ENCODE results near the gene C12orf42. TPM values are rescaled to one million over a fixed set of nuclear protein-coding genes. Genes with fewer than 3 reads are reported as not detected.

C12orf42 gene
- total RNA-seq, 1 donor from 2014 or later: not detected

- Mint-ChIP-seq H3K36me3 (ENCODE audit: unreplicated experiment) (no peaks in the 10 kb centered on the region), H3K4me3 (ENCODE audit: unreplicated experiment) (no peak overlapping the region), H3K9me3 (ENCODE audit: unreplicated experiment) (no peaks in the 10 kb centered on the region), H3K27ac (ENCODE audit: unreplicated experiment) (no peak overlapping the region), H3K27me3 (ENCODE audit: unreplicated experiment) (peaks cover 2% of the 10 kb centered on the region), H3K4me1 (ENCODE audit: low read depth, unreplicated experiment) (no peaks in the 10 kb centered on the region)
- DNase-seq: no peak
- TF ChIP-seq, protein P1, sequence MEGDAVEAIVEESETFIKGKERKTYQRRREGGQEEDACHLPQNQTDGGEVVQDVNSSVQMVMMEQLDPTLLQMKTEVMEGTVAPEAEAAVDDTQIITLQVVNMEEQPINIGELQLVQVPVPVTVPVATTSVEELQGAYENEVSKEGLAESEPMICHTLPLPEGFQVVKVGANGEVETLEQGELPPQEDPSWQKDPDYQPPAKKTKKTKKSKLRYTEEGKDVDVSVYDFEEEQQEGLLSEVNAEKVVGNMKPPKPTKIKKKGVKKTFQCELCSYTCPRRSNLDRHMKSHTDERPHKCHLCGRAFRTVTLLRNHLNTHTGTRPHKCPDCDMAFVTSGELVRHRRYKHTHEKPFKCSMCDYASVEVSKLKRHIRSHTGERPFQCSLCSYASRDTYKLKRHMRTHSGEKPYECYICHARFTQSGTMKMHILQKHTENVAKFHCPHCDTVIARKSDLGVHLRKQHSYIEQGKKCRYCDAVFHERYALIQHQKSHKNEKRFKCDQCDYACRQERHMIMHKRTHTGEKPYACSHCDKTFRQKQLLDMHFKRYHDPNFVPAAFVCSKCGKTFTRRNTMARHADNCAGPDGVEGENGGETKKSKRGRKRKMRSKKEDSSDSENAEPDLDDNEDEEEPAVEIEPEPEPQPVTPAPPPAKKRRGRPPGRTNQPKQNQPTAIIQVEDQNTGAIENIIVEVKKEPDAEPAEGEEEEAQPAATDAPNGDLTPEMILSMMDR (IDR thresholded peaks at IDR 0.05; ENCODE audit: partially characterized antibody, unreplicated experiment): no peak
Measured at GRCh38 chr12:103312742-103313354, 182.9 kb downstream of the C12orf42 start.

DNA sequence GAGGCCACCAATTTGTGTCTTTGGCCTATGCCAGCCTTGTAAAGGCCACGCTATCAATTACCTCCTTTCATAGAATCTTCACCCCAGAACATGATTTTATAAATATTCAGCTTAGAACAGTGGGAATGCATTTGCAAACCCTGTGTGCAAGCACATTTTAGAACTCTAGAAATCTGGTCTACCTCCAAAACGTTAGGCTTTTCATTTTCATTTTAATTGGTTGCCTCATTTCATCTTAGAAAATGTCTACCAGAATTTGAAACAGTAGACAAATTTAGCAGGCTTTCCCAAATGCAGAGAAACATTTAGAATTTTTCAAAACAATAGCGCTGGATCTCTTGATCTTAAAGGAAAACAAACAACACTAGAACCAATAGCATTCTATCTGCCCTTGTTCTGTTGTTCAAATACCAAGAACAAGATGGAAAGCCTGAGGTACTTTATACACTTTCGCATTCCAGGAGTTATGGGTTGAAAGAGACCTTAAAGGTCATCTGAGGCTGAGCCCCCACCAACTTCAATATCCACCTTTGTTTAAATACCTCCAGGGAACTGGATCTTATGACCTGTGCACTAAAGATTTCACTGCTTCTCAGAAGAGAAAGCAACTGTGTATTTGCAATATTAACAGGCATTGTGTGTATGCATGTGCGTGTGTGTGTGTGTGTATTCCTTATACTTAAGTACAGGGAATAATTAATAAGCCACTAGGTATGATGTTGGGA, 185.1 kb downstream of the C12orf42 start:
- no peaks in the 10 kb centered on the region for H3K4me1 Mint-ChIP-seq (ENCODE audit: low read depth, unreplicated experiment)
- H3K27ac Mint-ChIP-seq (ENCODE audit: unreplicated experiment): no peak overlapping the region
- no peaks in the 10 kb centered on the region for H3K9me3 Mint-ChIP-seq (ENCODE audit: unreplicated experiment)
- TF ChIP-seq, protein P1 (IDR thresholded peaks at IDR 0.05; ENCODE audit: partially characterized antibody, unreplicated experiment): no peak
- H3K27me3 Mint-ChIP-seq (ENCODE audit: unreplicated experiment): no peaks in the 10 kb centered on the region
- H3K4me3 Mint-ChIP-seq (ENCODE audit: unreplicated experiment): no peak overlapping the region
- DNase-seq: no peak
- H3K36me3 Mint-ChIP-seq (ENCODE audit: unreplicated experiment): no peaks in the 10 kb centered on the region

DNA sequence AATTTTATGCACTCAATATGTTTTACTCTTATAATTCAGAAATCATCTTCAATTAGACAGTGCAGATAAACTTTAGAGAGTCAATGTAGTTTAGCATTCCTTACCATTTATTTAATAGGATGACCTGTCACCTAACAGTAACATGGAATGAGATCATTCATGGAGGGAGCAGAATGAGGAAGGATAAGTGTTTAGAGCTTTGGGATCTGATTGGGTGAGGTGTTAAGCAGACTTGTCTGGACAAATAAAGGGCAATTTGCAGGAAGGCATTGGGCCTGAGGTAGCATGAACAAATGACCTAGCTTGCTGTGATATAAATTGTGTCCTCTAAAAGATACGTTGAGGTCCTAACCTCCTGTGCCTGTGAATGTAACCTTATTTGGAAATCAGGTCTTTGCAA, 187.4 kb downstream of the C12orf42 start:
- H3K4me3 Mint-ChIP-seq (ENCODE audit: unreplicated experiment): no peak overlapping the region
- H3K9me3 Mint-ChIP-seq (ENCODE audit: unreplicated experiment): no peaks in the 10 kb centered on the region
- DNase-seq: no peak
- no peak overlapping the region for H3K27ac Mint-ChIP-seq (ENCODE audit: unreplicated experiment)
- TF ChIP-seq, protein P1 (IDR thresholded peaks at IDR 0.05; ENCODE audit: partially characterized antibody, unreplicated experiment): no peak
- no peaks in the 10 kb centered on the region for H3K27me3 Mint-ChIP-seq (ENCODE audit: unreplicated experiment)
- no peaks in the 10 kb centered on the region for H3K36me3 Mint-ChIP-seq (ENCODE audit: unreplicated experiment)
- no peaks in the 10 kb centered on the region for H3K4me1 Mint-ChIP-seq (ENCODE audit: low read depth, unreplicated experiment)

GRCh38 chr12:103303484-103303883, 192.3 kb downstream of the C12orf42 start:
- H3K9me3 Mint-ChIP-seq (ENCODE audit: unreplicated experiment): peaks cover 2% of the 10 kb centered on the region
- no peak for DNase-seq
- H3K4me3 Mint-ChIP-seq (ENCODE audit: unreplicated experiment): no peak overlapping the region
- peaks cover 6% of the 10 kb centered on the region for H3K4me1 Mint-ChIP-seq (ENCODE audit: low read depth, unreplicated experiment)
- H3K36me3 Mint-ChIP-seq (ENCODE audit: unreplicated experiment): no peaks in the 10 kb centered on the region
- H3K27me3 Mint-ChIP-seq (ENCODE audit: unreplicated experiment): no peaks in the 10 kb centered on the region
- no peak overlapping the region for H3K27ac Mint-ChIP-seq (ENCODE audit: unreplicated experiment)
- TF ChIP-seq, protein P1 (IDR thresholded peaks at IDR 0.05; ENCODE audit: partially characterized antibody, unreplicated experiment): no peak
